Caco-2 (cell line): ENCODE measurements around the gene PIAS1. TPM values are rescaled to one million over a fixed set of nuclear protein-coding genes. Genes with fewer than 3 reads are reported as not detected.

Experiments used
- BruUV-seq: library from RNA; stranded (reverse); fragments of 400-500 nt; replicated peaks from 2 replicates; lab custom pipeline; 2021; lab: Mats Ljungman, UMichigan
- CTCF ChIA-PET: fragments of 300-600 bp; sonication (Branson Sonifier 250); formaldehyde crosslinking; loops from one replicate; lab custom pipeline; 2022; ENCODE audit warnings: antibody characterized with exemption; lab: Charles Lee
- POLR2A ChIA-PET: fragments of 300-600 bp; sonication (Branson Sonifier 250); formaldehyde crosslinking; loops from one replicate; lab custom pipeline; 2022; ENCODE audit warnings: antibody characterized with exemption; lab: Charles Lee
- DNase-seq, 2 experiments: peaks; one replicate each; pipeline versions ENCODE4 v3.0.0 to v3.0.0-alpha.2; 2020 to 2022
- H3K27me3 ChIP-seq: replicated peaks from 2 replicates; pipeline ENCODE4 v1.6.0; 2011; ENCODE audit warnings: low read length; ENCODE audit not compliant: control insufficient read depth, insufficient read depth
- H3K36me3 ChIP-seq: 2 replicates; pipeline ENCODE4 v1.5.1; 2011; ENCODE audit warnings: low read length; ENCODE audit not compliant: control insufficient read depth, insufficient read depth
- H3K4me1 ChIP-seq: fragments of 250-450 bp; sonication (Bioruptor Pico); 2 replicates; pipeline ENCODE4 v1.5.1; 2020; ENCODE audit warnings: mild to moderate bottlenecking
- H3K4me3 ChIP-seq: 2 replicates; pipeline ENCODE4 v1.5.1; 2011; ENCODE audit warnings: low read depth, mild to moderate bottlenecking, control low read depth, low read length
- H3K9me3 ChIP-seq: fragments of 250-450 bp; sonication (Bioruptor Pico); 2 replicates; pipeline ENCODE4 v1.5.1; 2020; ENCODE audit warnings: mild to moderate bottlenecking, moderate library complexity
- H3K27ac Mint-ChIP-seq: one replicate; pipeline ENCODE4 v1.8.0; 2022; ENCODE audit warnings: mixed read lengths; ENCODE audit not compliant: unreplicated experiment
- H3K27me3 Mint-ChIP-seq: one replicate; pipeline ENCODE4 v1.8.0; 2022; ENCODE audit warnings: mixed read lengths; ENCODE audit not compliant: insufficient read depth, unreplicated experiment
- H3K36me3 Mint-ChIP-seq: one replicate; pipeline ENCODE4 v1.8.0; 2022; ENCODE audit warnings: mild to moderate bottlenecking, mixed read lengths; ENCODE audit not compliant: insufficient read depth, unreplicated experiment
- H3K4me1 Mint-ChIP-seq: one replicate; pipeline ENCODE4 v1.8.0; 2022; ENCODE audit warnings: low read depth, mixed read lengths; ENCODE audit not compliant: unreplicated experiment
- H3K4me3 Mint-ChIP-seq: one replicate; pipeline ENCODE4 v1.8.0; 2022; ENCODE audit warnings: mild to moderate bottlenecking, moderate library complexity, mixed read lengths; ENCODE audit not compliant: unreplicated experiment
- H3K9me3 Mint-ChIP-seq: one replicate; pipeline ENCODE4 v1.8.0; 2022; ENCODE audit warnings: mixed read lengths; ENCODE audit not compliant: unreplicated experiment
- intact Hi-C: fragments of 100-400 bp; cut with micrococcal nuclease; formaldehyde crosslinking; loops from one replicate; pipeline ENCODE4 v1.10.0; 2022; ENCODE audit not compliant: unreplicated experiment
- total RNA-seq: library from RNA; stranded (reverse); gene quantifications from 2 replicates; pipeline ENCODE4 v1.2.3, GENCODE V29; 2022
- TF ChIP-seq, protein P1 (sequence below), 2 experiments: fragments of 200-600 bp in 1 of 2; IDR thresholded peaks; 1 replicate in 1 of 2; 2 replicates in 1 of 2; pipeline versions ENCODE4 v1.5.1 to v1.8.0; 2011 to 2022; ENCODE audit warnings: antibody characterized with exemption in 1 of 2, control low read depth in 1 of 2, inconsistent platforms in 1 of 2, low read depth in 1 of 2, low read length in 1 of 2, mild to moderate bottlenecking in 1 of 2, moderate library complexity in 1 of 2; ENCODE audit not compliant: insufficient read depth in 1 of 2, severe bottlenecking in 1 of 2, unreplicated experiment in 1 of 2

Gene PIAS1
- total RNA-seq, 1 experiment from 2014 or later = 48.0 TPM

DNA sequence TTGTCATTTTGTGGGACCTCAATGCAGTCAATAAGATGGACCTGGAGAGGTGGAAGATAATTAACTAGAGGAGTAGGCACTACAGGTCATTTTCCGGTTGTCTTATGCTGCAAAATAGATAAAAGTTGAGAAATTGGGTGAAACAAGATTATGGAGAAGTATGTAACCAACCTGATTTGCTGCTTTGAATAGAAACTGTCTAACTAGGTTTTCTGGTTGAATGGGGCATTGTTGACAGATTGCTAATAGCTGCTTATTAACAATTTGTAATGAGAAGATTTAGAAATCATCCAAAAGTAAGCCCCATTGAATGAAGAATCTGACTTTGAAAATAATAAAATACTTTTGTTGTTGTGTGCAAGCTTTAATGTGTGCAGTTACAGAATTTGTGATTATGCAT lies 26.2 kb downstream of the PIAS1 start:
- ChIA-PET POLR2A (no interaction called here), CTCF (no interaction called here)
- Histone ChIP-seq H3K27me3 (no peaks in the 10 kb centered on the region), H3K4me3 (no peak overlapping the region), H3K36me3 (no peaks in the 10 kb centered on the region), H3K9me3 (no peaks in the 10 kb centered on the region), H3K4me1 (peaks cover 34% of the 10 kb centered on the region)
- Mint-ChIP-seq H3K36me3 (no peaks in the 10 kb centered on the region), H3K27me3 (no peaks in the 10 kb centered on the region), H3K4me3 (no peak overlapping the region), H3K9me3 (no peaks in the 10 kb centered on the region), H3K4me1 (peaks cover 41% of the 10 kb centered on the region), H3K27ac (no peak overlapping the region)
- BruUV-seq = no TSS peak
- no peak for DNase-seq
- TF ChIP-seq, protein P1, sequence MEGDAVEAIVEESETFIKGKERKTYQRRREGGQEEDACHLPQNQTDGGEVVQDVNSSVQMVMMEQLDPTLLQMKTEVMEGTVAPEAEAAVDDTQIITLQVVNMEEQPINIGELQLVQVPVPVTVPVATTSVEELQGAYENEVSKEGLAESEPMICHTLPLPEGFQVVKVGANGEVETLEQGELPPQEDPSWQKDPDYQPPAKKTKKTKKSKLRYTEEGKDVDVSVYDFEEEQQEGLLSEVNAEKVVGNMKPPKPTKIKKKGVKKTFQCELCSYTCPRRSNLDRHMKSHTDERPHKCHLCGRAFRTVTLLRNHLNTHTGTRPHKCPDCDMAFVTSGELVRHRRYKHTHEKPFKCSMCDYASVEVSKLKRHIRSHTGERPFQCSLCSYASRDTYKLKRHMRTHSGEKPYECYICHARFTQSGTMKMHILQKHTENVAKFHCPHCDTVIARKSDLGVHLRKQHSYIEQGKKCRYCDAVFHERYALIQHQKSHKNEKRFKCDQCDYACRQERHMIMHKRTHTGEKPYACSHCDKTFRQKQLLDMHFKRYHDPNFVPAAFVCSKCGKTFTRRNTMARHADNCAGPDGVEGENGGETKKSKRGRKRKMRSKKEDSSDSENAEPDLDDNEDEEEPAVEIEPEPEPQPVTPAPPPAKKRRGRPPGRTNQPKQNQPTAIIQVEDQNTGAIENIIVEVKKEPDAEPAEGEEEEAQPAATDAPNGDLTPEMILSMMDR (IDR thresholded peaks at IDR 0.05; ENCODE audit: insufficient read depth in 1 of 2, low read depth in 1 of 2, low read length in 1 of 2, severe bottlenecking in 1 of 2, unreplicated experiment in 1 of 2) = no peak
- intact Hi-C loops = no loop called here

DNA sequence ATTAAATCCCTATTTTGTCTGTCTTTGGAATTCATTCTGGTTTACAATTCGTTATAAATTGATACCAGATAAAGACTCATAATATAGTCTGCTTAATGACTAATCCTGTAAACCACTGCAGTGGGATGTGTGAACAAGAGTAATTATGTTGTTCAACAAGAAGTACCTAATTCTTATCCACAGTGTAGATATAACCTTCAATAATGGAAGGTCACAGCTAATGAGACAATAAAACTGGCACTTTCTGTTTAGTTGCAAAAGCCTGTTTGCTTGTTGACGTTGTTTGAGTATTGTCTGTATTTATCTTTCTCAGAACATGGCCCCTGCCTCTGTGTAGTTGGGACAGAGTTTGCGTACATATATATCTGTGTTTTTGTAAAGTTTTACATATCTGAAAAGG lies 26.7 kb downstream of the PIAS1 start:
- H3K36me3 Mint-ChIP-seq = no peaks in the 10 kb centered on the region
- Histone ChIP-seq H3K36me3 (no peaks in the 10 kb centered on the region), H3K4me1 (peaks cover 34% of the 10 kb centered on the region), H3K27me3 (no peaks in the 10 kb centered on the region), H3K9me3 (no peaks in the 10 kb centered on the region), H3K4me3 (no peak overlapping the region)
- no TSS peak for BruUV-seq
- ChIA-PET POLR2A (no interaction called here), CTCF (no interaction called here)
- H3K4me3 Mint-ChIP-seq = no peak overlapping the region
- TF ChIP-seq, protein P1 (IDR thresholded peaks at IDR 0.05; ENCODE audit: insufficient read depth in 1 of 2, low read depth in 1 of 2, low read length in 1 of 2, severe bottlenecking in 1 of 2, unreplicated experiment in 1 of 2) = no peak
- intact Hi-C loops = no loop called here
- no peak for DNase-seq
- no peaks in the 10 kb centered on the region for H3K27me3 Mint-ChIP-seq
- H3K9me3 Mint-ChIP-seq = no peaks in the 10 kb centered on the region
- H3K27ac Mint-ChIP-seq = no peak overlapping the region
- peaks cover 41% of the 10 kb centered on the region for H3K4me1 Mint-ChIP-seq

DNA sequence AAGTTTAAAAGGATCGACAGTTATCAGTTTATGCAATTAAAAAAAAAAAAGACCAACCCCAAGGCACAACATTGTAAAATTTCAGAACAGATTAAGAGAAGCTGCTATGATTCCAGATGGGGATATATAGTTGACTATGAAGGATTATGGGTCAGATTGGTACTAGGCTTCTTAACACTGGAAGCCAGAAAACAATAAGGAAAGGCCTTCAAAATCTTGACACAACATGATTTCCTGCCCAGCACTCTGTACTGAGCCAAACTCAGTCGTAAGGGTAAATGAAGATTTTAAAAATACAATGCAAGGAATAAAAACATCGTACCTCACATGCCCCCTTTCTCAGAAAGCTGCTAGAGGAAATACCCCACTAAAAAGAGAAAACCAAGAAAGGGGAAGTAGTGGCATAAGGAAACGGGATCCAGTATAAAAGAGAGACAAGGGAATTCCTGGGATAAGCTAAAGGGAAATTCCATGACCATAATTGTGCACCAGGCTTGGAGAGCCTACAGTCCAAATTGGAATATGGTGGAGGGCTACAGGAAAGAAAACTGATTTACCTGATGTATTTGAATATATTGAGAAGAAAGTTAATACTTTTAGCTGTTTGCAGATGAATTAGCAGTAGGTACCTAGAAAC lies 27.9 kb downstream of the PIAS1 start:
- TF ChIP-seq, protein P1 (IDR thresholded peaks at IDR 0.05; ENCODE audit: insufficient read depth in 1 of 2, low read depth in 1 of 2, low read length in 1 of 2, severe bottlenecking in 1 of 2, unreplicated experiment in 1 of 2) = no peak
- Histone ChIP-seq H3K4me3 (no peak overlapping the region), H3K9me3 (no peaks in the 10 kb centered on the region), H3K4me1 (peaks cover 34% of the 10 kb centered on the region), H3K36me3 (no peaks in the 10 kb centered on the region), H3K27me3 (no peaks in the 10 kb centered on the region)
- DNase-seq = no peak
- no peaks in the 10 kb centered on the region for H3K9me3 Mint-ChIP-seq
- peaks cover 7% of the 10 kb centered on the region for H3K36me3 Mint-ChIP-seq
- no peak overlapping the region for H3K27ac Mint-ChIP-seq
- H3K4me1 Mint-ChIP-seq = peaks cover 35% of the 10 kb centered on the region
- ChIA-PET CTCF (no interaction called here), POLR2A (interaction anchor here (0.6 kb wide), 1 partner anchor 1375 kb away, joined by 3 read pairs; no protein-coding TSS in a partner anchor)
- BruUV-seq = no TSS peak
- intact Hi-C loops = no loop called here
- no peaks in the 10 kb centered on the region for H3K27me3 Mint-ChIP-seq
- no peak overlapping the region for H3K4me3 Mint-ChIP-seq
